Measurements from ENCODE around the gene RPTOR.

The RPTOR gene

DNA sequence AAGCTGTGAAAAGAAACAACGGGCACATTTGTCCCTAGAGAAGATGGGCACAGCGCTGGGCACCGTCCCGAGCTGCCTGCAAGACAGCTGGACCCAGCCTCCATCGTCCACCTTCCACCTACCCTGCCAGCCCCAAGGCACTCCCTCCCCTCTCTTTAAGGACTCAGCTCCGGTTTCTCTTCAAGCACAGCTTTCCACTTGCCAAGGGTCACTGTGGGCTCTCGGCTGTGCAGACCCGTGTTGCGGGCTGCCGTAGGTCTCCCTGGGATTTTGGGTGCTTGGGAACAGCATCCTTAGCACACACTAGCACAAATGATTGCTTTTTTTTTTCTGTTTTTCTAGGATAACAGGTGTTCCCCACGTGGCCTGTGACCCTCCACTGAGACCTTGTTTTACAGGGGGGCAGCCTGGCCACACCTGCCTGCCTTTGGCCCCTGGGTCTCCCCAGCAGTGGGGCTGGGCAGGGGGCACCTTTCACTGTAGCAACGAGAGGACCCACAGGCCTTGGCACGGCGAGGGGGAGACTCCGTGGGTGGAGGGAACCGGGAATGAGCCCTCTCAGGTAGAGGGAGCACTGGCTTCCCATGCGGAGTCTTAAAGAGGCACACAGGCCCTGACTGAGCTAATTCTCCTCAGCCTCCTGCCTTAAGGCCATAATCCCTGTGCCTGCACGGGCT, 448.4 kb downstream of the RPTOR start:
- DNase-seq, result no peak

DNA sequence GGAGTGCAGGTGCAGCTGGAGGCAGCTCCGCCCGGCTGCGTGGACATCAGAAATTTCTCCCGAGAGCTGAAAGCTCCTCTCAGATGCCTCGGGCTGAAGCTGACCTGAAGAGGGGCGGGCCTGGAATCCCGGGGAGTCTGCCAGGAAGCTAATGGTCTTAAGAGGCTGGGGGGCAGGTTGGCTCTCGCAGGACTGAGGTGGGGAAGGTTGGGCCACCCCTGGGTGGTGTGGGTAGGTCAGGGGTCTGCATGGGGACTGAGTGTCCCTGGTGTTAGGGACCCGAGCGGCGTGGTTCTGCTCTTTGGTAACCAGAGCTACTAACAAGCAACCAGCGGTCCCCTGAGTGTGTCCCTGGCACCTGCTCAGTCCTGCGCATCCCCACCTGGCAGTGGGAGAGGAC, 450.5 kb downstream of the RPTOR start:
- no peak for DNase-seq

DNA sequence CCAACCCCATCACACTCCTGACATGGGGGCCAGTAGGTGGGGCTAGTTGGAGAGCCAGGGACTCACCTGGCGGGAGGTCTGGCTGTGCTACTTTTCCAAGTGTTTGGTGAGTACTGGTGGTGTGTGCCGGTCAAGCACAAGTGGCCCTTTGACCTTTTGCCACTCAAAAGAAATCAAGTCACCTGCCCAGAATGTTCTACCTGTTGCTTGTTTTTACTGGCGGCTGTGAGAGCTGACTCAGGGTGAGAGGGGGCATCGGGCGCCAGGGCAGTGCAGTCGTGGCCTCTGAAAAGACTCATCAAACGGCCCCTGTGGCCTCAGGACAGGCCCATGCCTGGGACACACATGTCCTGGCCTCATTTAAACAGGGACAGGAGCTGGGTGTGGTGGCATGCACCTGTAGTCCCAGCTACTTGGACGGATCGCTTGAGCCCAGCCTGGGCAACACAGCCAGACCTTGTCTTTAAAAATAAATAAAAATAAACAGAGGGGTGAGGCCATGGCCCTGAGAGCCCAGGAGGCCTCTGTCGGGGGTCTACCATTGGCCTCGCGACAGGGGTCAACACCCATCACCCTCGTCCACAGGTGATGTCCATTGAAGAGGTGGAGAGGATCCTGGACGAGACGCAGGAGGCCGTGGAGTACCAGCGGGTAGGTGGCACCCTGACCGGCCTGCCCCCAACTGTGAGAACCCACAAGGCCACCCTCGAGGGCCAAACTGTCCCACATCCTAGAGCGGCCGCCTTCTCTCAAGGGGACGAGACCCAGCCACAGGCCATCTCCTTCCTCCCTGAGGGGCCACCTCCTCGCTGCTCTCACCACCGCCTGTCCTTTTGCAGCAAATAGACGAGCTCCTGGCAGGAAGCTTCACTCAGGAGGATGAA, 452.0 kb downstream of the RPTOR start:
- no peak for DNase-seq

DNA sequence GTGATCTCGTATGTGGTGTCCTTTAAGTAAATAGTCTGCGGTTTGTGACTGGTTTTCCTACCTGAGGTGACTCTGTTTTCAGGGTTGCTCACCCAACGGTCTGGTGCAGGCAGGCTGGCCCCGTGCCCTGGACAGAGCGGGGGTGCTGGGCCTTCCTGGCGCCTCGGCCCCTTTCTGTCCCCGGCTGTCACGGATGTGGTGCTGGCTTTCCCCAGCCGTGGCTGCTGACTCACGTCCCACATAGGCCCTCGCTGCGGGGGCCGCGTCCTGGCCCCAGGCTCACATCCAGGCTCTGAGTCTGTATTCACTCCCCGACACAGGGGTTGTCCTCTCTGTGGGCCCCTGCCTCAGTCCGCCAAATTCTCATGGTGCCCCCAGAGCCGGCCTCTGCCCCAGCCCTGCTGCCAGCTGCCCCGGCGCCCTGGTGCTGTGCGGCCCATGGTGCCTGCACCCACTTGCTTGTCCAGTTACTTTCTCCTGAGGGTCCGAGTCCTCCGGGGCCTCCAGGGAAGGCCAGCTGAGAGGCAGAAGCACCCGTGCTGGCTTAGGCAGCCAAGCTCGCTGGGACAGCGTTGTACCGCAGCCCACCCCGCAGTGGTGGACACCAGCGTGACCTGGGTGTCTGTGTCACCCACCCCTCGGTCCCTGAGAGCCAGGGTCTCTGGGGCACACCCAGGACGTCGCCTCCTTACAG, 452.9 kb downstream of the RPTOR start:
- no peak for DNase-seq

DNA sequence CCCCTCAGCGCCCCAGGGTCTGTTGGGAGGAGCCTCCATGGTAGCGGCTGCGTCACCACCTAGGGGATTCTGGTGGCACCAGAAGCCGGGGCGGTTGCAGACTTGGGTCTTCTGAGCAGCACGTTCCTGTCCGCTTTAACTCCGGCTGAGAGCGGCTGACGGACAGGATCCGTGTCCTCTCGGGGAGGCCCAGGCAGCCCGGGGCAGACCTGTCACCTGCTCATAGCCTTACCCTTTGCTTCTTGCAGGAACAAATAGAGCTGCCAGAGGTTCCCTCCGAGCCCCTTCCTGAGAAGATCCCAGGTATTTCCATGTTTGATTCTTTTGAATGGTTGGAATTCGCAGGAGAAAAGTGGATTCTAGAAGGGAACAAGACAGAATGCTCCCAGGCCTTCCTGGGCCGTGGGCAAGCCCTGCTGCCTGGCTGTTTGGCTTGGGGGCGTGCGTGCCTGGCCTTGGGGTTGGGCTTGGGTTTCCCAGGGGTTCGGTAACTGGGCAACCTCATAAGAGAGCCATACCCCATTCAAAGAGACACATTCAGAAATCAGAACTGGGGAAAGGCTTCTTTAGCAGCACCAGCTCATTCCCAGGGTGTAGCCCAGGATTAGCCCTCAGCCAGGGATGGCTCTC, 453.6 kb downstream of the RPTOR start:
- no peak for DNase-seq

DNA sequence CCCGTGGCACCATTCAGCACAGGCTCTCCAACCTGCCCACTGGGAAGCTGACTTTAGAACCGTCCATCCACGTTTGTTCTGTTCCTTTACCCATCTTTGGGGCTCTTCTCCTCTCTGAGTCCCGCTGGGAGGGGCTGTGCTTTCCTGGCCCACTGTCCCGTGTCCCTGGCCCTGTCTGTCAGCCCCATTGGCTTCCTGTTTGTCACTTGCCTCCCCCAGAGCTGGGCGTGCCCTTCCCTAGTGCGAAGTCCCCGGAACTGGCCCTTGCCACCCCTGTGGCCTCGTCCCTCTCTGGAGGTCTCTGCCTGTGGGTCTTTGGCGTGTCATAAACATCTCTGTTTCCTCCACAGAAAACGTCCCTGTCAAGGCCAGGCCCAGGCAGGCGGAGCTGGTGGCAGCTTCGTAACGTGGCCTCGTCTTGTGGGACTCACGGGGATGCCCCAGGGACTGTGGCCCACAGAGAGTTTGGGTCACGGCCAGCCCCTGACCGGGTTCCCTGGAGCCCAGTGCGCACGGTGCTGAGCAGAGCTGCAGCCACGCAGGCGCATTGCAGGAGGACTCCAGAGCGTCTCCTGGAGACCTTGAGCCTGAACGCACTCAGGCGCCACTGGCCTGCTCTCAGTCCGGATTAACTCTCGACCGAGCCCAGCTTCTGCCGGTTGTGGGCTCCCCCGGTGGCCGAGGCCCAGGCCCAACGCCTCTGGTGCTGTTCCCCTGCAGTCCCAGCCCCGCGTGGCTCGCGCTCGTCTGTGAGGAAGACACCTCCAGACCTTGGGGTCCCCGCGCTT, 454.3 kb downstream of the RPTOR start:
- DNase-seq, result no peak

DNA sequence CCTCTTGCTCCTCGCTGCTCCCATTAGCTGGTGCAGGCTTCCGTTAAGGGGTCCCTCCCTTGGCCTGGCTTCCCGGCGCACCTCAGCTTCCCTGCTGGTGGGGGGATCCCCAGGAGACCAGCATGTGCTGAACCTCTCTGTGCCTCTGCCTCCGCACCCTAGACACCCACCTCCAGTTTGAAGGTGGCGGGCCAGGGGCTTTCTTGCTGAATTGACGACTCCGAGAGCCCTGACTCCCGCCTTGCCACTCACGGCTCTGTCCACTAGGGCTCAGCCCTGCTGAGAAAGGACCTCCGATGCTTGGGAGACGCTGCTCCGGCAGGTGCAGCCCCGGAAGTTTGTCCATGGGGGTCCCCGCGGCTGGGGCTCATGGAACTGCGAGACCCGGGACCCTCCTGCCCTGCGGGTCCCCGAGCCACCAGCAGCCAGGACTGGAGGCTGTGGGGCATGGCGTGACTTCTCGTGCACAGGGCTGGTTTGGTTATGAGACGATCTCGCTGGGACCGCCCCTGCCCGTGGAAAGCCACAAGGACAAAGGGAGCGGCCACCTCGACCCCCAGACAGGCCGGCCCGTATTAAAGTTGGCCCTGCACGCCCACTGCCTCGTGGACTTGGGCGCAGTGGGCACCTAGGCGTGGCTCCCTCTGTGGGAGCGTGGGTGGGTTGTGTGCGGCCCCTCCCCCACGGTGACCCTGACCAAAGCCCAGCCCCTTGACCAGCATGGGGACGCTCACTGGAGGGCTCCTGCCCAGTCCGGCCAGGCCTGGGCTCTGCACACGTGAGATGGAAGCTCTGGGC, 455.1 kb downstream of the RPTOR start:
- DNase-seq, result no peak

DNA sequence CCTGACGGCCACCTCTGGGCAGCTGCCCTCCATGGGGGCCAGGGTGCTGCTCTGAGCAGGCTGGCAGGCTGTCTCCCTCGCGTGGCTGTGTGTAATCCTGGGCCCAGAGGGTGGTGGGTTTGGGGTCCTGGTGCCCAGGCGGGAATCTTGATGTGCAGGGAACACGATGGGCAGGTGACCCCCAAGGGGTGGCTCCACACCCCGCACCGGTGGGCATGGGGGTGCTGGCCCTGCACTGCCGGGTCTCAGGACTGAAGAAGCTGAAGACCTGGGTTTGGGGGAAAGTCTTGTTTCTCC, 455.6 kb downstream of the RPTOR start:
- DNase-seq, result no peak

DNA sequence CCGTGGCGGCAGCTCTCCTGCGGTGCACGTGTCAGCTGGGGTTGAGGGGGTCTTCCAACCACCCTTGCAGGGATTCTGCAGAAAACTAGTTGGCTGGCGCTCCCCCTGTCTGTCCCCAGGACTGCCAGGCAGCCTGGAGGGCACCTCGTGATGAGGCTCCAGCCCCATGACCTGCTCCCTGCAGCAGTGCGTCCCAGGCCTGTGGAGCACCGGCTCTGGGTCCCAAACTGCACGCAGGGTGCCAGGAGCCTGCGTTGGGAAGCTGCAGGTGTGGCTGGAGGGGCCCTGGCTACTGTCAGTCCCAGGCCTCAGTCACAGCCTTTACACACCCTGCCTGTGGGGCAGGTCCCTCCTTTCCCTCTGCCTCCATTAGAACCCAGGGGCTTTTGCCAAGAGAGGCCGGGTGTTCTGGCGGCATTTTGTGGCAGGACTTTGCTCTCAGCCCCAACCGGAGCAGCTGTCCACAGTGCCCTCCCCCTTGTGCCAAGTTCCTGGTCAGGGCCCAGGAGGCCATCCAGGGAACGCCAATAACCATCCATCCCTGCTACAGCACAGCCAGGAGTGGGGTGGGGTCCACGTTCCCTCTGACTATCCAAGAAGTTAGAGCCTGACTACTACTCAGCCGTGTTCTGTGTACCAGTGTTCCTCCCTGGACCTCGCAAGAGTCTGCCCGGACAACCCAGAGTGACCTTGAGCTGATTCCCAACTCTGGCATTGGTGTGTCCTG, 456.2 kb downstream of the RPTOR start:
- DNase-seq, result no peak

DNA sequence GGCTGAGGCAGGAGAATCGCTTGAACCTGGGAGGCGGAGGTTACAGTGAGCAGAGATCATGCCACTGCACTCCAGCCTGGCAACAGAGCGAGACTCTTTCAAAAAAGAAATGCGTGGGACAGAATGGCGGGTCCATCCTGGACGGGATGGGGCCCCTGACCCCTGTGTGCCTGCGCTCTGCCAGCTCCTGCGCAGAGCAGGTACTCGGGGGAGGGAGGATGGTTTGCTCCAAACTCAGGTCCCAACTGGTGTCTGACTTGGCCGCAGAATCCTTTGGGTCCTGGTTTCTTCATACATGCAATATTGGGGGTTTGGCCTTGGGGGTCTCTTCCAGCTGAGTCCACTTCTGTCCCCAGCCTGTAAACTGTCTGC, 457.4 kb downstream of the RPTOR start:
- DNase-seq, result no peak

DNA sequence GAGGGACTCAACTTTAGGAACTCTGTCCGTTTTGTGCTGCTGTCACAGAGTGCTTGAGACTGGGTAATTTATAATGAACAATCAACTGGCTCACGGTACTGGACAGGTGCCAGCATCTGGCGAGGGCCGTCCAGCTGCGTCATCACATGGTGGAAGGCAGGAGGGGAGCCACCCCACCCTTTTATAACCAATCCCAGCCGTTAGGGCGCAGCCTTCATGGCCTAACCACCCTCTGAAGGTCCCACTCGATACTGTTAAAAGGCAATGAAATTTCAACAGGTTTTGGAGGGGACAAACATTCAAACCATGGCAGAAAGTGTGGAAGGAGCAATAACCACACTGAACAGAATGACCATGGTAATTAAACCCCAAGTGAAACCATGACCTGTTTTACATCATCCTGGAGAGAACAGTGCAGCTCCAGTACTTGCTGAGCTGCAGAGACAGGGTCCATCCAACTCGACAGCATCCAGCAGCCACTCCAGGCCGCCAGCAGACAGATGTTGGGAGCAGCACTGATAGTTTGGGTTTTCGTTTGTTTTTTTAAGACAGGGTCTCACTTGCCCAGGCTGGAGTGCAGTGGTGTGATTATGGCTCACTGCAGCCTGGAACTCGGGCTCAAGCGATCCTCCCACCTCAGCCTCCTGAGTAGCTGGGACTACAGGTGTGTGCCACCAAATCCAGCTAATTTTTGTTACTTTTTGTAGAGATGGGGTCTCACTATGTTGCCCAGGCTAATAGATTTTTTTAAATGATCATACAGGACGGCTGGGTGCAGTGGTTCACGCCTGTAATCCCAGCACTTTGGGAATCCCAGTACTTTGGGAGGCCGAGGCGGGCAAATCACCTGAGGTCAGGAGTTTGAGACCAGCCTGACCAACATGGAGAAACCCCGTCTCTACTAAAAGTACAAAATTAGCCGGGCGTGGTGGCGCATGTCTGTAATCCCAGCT, 458.0 kb downstream of the RPTOR start:
- DNase-seq, result no peak

DNA sequence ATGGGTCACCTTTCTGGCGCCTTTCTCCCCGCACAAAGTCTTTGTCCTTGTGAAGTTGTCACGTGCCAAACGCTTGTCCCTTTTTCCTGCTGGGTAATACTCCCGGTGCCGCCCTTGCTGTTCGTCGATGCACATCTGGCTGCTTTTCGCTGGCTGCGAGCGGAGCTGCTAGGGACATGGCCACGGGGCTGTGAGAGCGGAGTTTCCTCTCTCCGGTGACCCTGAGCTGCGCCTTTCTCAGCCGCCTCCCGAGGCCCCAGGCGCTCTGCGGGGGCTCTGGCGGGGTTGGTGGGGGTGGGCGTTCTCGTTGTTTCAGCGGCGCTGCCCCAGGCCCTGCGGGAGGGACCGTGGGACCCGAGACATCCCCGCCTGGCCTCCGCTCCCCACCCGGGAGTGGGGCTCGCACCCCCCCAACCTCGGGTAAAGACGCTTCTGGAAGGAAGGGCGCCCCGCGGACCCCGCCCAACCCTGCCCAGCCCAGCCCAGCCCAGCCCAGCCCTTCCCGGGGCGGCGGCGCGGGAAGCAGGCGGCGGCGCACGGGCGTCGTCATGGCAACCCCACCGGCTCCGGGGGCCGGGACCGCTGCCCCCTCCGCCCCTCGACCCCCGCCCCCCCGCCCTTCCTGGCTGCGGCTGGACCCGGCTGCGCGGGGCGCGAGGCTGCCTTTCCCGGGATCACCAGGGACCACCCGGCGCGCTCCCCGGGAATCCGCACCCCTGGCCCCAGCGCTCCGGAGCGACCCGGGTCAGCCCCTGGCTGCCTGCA, 459.3 kb downstream of the RPTOR start:
- no peak for DNase-seq

DNA sequence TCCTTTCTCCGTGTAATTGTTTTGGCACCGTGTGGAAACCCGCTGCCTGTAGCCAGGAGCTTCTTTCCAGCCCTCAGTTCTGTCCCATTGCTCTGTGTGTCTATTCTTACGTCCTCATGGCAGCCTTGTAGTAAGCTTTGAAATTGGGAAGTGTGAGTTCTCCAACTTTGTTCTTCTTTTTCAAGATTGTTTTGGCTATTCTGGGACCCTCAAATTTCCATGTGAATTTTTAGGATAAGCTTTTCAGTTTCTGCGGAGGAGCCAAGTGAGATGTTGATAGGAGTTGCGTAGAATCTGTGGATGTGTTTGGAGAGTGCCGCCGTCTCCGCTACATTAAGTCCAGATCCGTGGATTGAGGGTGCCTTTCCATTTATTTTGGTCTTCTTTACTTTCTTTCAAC, 462.3 kb downstream of the RPTOR start:
- DNase-seq, result no peak

DNA sequence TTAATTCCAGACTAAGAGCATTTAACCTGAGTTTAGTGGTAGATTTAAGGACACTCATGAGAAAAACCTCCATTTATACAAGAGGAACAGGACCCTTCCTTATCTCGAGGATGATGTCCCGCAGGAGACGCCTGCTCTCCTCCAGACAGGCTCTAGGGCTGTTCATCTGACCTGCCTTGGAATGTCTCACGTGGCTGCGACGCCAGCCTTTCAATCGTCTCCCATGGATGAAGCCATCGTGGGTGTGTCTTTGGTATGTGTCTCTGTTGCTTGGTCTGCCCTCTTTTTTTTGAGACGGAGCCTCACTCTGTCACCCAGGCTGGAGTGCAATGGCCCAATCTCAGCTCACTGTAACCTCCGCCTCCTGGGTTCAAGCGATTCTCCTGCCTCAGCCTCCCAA, 463.5 kb downstream of the RPTOR start:
- DNase-seq, result no peak

DNA sequence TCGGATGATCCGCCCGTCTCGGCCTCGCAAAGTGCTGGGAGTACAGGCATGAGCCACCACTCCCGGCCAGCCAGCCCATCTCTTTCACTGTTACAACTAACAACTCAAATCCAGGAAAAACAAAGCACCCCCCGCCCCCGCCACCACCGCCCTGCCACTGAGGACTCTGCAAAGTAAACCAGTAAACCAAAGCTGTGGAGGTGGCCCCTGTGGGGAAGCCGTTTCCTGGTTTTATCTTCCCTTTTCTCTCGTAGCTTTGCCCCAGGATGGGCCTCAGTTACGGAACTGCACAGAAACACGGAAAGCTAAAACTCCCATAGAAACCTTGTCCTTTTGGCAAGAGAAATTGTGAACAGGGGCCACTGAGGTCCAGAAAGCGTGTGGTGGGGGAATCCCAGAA, 464.5 kb downstream of the RPTOR start:
- no peak for DNase-seq

DNA sequence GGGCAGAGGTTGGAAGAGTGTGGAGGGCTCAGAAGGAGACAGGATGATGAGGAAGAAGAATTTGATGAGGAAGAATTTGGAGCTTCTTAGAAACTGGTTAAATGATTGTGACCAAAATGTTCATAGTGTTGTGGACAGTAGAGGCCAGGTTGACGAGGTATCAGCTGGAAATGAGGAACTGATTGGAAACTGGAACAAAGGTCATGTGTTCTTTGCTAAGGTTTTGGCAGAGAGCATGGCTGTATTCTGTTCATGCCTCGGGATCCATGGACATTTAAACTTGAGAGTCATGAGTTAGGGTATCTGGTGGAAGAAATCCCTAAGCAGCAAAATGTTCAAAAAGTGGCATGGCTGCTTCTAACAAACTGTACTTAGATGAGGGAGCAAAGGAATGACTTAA, 466.3 kb downstream of the RPTOR start:
- no peak for DNase-seq

DNA sequence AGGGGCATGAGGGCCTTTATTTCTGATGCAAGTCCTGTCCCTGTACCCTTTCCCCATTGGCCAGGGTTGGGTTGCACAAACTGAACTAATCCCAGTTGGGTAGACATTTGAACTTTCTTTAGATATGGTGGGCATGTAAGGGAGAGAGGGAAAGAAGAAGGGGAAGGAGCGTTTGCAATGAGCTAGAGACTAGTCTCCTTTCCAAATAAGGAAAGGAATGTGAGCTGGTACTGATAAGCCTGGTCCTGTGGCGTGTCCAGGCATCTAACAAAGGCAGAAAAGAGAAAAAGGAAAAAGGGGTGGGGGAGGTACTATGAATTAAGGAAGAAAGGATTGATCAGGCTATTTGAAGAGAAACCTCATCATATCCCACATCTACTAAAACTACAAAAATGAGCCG, 467.3 kb downstream of the RPTOR start:
- DNase-seq, result no peak

DNA sequence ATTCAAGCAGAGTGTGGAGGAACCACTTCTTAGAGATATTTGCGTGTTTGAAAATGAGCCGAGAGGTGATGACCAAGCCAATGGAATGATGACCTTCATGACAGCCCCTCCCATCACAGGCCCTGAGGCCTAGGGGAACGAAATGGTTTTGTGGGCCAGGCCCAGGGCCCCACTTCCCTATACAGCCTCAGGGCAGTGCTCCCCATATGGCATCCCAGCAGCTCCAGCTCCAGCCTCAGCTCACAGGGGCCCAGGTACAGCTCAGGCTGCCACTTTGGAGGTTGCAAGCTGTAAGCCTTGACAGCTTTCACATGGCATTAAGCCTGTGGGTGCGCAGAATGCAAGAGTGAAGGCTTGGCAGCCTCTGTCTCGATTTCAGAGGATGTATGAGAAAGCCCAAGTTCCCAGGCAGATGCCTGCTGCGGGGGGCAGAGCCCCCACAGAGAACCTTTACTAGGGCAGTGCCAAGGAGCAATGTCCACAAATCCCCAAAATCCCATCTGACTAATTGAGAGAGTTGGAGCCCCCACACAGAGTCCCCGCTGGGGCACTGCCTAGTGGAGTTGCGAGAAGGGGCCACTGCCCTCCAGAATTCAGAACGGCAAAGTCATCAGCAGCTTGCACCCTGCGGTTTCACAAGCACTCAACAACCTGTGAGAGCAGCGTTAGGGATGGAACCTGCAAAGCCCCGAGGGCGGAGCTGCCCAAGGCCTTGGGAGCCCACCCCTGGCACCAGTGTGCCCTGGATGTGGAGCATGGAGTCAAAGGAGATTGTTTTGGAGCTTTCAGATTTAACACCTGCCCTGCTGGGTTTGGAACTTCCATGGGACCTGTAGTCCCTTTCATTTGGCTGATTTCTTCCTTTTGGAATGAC, 468.2 kb downstream of the RPTOR start:
- no peak for DNase-seq

All from amniotic stem cell (primary cell).